Fibroblast of peridontal ligament (primary cell): ENCODE data around the gene TMUB1.
"Not testable (repeated sequence)": the region's sequence is repeated elsewhere in the genome, so short reads cannot be mapped to it uniquely, and the experiment has no call there.

Experiments
- DNase-seq: peaks from one replicate; pipeline ENCODE4 v3.0.0-alpha.2; 2010; ENCODE audit errors: extremely low read depth

The TMUB1 gene

GRCh38 chr7:151056666-151057505, 26.4 kb downstream of the TMUB1 start:
- no peak for DNase-seq

DNA sequence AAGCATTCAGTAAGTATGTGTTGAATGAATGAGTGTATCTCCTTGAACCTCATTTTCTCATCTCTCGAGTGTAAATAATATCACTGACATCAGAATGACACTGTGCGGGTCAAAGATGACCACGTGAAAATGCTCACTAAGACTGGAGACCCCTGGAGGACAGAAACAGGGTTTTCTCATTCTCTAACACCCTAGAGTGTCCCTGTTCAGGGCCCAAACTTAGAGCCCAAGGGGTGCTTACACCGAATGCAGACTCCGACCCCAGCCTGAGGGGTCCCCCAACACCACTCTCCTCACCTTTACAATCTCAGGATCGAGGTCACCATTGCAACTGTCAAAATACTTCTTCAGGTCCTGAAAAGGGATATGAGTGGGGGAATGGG, 27.0 kb downstream of the TMUB1 start:
- no peak for DNase-seq

GRCh38 chr7:151053751-151054150, 29.5 kb downstream of the TMUB1 start:
- no peak for DNase-seq

- DNase-seq: no peak
These were observed 30.2 kb downstream of the TMUB1 start for GRCh38 chr7:151053096-151053495.

- DNase-seq: peak; percentile 66
These were observed 32.2 kb downstream of the TMUB1 start for GRCh38 chr7:151051108-151051507.

DNA sequence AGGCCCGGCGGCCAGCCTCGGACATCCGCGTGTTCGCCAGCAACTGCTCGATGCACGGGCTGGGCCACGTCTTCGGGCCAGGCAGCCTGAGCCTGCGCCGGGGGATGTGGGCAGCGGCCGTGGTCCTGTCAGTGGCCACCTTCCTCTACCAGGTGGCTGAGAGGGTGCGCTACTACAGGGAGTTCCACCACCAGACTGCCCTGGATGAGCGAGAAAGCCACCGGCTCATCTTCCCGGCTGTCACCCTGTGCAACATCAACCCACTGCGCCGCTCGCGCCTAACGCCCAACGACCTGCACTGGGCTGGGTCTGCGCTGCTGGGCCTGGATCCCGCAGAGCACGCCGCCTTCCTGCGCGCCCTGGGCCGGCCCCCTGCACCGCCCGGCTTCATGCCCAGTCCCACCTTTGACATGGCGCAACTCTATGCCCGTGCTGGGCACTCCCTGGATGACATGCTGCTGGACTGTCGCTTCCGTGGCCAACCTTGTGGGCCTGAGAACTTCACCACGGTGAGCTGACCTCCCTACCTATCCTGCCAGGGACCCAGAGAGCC, 34.3 kb downstream of the TMUB1 start:
- DNase-seq: no peak

DNA sequence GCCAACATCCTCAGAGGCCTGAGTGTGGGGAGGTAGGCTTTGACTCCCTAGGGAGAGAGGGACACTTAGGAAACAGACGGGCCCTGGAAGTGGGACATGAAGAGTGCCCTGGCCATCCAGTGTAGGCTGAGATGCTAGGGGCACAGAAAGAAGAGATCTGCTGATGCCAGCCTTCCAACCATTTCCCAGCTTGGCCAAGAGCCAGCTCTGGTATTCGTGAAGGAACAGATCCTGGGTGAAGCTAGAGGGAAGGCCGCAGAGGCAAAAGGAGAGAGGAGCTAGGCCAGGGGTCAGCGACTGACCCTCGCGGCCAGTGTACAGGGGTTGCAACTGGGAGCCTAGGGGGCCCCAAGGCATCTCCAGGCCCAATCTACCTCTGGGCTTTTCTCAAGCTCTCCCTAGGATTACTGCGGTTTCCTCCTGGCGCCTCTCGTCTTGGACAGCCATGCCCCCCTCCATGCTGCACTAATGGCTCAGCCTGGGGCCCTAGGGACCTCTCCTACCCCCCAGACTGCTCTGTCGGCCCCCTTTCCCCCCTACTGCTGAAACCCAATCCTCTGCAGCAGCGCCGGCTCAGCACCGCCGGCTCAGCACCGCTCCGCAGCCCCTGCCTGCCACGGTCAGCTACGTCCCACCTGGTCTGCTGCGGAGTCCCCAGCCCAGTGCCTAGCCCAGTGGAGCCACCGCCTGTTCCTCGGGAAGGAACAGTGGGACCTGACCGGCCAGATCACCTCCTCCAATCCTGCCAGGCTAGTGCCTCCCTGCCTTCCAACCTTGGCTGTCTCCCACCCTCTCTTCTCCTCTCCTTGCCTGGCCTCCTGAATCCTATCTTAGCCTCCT, 35.1 kb downstream of the TMUB1 start, which contains the start of gene ASIC3:
Gene ASIC3 (plus strand): TSS at position 556 of the 840 bp plus-strand sequence. CDS start 355 bp downstream, outside the sequence.
- DNase-seq: no peak

DNA sequence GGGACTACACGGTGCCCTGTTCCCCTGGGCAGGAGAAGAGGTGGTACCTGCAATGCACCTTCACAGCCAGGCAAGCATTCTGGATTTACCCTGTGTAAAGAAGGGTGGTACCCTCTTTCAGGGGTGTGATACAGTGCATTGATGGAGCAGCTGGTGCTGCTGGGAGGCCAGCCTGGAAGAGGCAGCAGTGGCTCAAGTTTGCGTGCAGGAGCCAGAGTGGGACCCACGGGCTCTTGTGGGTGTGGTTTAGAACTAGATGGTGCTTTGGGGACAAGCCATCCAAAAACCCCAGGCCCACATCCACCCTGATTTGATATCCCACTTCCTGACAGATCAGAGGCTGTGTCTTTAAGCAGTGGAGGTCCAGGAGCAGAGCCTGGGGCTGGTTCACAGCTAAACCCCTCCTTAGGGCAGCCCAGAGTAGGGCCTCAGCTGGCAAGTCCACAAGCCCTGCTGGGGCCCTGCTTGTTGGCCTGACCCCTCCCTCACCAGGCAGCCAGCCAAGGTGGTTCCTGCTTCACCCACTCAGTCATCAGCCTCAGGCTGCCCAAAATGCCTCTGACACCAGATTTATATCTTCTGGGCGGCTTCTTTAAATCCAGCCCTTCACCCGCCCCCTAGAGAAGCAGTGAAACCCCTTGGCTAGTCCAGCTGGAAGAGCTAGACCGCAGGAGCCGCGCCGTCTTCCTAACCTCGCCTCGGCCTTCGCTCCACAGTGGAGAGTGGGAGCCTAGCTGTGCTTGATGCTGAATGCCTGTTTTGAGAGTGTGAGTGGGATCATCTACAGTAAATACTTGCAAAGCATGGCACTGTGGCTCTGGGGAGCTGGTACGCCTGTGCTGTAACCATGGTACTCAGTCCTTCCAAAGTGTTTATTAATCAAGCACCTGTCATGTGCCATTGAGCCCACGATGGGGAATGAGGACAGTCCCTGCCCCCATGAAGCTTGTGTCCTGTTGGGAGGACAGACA, 36.4 kb downstream of the TMUB1 start:
- DNase-seq: peak; percentile 76

DNA sequence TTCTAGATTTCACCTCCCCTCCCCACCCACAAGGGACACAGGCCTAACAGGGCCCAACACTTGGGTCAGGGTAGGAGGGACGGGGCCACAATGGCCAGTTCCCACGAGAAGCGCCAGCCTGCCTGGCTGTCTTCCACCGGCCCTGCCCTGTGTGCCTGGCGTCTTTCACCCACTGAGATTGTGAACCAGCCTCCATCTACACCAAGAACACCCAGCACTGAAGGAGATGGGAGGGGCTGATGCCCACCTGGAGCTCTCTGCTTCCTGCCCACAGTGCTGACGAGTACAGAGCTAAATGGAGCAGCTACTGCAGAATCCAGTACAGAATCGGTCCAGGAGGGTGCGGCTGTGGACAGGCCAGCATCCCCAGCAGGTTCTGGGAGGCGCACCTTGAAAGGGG, 37.3 kb downstream of the TMUB1 start:
- no peak for DNase-seq

- no peak for DNase-seq
These were observed 38.0 kb downstream of the TMUB1 start for GRCh38 chr7:151045262-151045661.

GRCh38 chr7:151043959-151044358, 39.3 kb downstream of the TMUB1 start:
- DNase-seq: no peak

GRCh38 chr7:151043449-151043848, 39.8 kb downstream of the TMUB1 start:
- DNase-seq: not testable (repeated sequence)

- no peak for DNase-seq
These were observed 42.5 kb downstream of the TMUB1 start for GRCh38 chr7:151040616-151041375.

DNA sequence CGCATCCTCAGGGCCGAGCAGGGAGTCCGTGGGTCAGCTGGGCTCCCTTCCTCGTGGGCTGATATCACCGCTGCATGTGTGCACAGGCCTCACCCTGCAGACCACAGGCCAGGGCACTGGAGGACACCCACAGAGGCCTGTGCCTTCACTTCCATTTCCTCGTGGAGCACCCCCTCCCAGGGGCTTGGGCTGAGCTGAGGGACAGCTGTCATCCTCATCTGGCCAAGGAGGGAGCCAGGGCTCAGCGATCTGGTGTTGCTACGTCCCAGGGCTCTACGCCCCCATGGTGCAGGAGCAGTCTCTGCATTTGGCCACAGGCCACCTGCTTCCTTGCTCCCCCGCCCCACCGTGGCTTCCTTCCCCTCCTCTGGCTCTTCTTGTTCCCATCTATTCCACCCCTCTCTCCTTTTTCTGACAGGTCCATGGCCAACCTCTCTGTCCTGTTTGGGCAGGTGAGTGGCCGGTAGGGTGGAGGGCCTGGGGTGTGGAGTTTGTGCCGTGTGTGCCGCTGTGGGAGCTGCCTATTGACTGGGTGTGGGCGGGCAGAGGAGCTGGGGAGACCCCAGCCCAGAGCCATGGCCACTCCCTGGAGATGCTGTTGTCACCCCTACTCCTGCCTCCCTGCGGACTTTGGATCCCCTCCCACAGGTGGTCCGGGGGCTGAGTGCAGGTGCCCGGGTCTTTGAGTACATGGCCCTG, 43.3 kb downstream of the TMUB1 start:
- DNase-seq: no peak

DNA sequence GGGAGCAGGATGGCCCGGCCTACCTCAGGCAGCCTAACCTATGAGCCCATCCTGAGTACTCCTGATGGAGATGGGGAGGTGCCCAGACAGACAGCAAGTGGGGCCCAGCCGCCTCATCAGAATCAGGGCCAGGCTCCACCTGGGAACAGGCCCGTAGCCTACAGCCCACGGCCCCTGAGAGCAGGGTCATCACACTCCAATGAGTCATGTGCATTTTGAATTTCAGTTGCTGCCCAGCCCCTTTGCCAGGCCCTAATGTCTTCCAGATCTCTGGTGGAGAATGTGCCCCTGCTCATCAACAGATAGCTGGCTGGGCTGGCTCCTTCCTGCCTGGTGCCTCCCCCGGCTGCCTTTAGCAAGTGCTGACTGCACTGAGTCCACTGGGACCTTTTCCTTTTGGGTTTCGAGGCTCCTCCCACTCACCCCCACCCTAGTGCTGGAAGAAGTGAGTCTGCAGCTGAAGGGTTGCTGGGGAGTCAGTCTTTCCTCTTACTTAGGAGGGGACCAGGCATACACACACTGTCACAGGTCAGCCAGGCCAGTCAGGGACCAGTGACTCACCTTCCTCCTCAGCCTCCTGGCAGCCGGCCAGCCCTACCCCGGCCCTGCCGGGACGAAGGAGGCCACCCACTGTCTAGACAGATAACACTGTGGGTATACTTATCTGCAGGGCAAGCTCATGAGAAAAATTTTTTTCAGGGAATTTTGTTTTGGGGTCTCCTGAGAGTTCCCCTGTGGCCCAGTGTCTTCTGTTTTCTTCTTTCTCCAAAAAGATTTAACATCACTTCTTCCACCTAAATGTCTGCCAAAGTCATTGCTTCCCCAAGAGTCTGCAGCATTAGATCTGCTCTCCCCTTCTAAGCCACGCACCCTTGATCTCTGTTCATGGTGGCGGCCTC, 44.1 kb downstream of the TMUB1 start:
- peak; percentile 86 for DNase-seq

DNA sequence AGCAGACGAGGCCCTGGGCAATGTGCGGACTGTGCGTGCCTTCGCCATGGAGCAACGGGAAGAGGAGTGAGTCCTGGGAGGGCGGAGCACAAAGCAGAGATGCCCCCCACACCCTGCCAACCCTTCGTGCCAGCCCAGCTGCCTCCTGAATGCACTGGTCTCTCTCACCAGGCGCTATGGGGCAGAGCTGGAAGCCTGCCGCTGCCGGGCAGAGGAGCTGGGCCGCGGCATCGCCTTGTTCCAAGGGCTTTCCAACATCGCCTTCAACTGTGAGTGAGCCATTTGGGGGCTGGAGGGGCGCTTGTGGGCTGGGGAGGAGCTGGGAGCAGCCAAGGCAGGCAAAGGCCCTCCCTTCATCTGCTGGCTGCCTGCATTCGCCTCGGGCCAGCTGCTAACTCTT, 47.4 kb downstream of the TMUB1 start:
- DNase-seq: no peak

DNA sequence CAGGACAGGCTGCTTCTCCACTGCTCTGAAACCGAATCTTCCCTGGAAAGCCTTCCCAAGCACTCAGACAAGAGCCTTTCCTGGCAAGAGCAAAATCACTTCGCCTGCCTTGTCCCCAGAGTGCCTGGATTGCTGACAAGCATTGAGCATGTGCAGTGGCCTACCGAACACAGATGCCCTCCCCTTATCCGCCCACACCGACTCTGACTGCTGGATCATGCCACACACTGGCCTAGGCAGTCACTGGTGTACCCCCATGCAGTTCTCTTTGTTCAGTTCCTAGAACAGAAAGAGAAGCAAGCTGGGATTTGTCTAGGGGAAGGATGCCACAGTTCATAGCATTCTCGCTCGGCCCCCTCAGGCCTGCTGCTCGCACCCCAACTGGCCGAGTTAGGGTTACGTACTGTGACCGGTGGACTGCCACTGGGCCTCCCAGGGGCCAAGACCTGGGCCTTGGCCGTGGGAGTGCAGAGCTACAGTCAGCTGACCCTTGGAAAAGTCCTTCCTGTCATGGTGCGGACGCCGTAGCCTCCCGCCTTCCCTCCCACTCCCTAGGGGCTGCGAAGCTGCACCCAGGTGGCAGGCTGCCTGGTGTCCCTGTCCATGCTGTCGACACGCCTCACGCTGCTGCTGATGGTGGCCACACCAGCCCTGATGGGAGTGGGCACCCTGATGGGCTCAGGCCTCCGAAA, 48.1 kb downstream of the TMUB1 start:
- DNase-seq: no peak

DNA sequence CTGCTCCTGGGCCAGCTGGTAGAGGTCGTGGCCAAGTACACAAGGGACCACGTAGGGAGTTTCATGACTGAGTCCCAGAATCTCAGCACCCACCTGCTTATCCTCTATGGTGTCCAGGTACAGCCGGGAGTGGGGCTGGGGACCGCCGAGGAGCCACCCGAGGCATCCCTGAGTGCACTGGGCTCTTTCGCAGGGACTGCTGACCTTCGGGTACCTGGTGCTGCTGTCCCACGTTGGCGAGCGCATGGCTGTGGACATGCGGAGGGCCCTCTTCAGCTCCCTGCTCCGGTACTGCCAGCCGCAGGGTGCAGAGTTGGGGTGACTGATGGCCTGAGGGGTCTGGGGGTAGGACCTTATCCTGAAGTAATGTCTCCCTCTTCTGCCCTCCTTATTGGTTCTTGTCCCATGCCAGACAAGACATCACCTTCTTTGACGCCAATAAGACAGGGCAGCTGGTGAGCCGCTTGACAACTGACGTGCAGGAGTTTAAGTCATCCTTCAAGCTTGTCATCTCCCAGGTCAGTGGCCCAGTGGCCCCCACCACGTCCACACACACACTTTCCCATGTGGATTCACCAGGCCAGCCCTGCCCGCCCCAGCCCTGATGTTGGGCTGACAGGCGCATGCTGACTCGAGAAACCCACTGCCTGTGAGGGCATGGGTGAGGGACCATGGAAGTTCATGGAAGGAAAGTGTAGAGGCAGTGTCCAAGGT, 48.8 kb downstream of the TMUB1 start:
- no peak for DNase-seq
